Esophagus muscularis mucosa (tissue), 3 donors: ENCODE measurements around the gene SEMA5A.

Experiments used
- POLR2A ChIP-seq: fragments of 450-650 bp; IDR thresholded peaks from one replicate; pipeline ENCODE4 v1.6.1; 2017; ENCODE audit warnings: antibody characterized with exemption, moderate library complexity, mild to moderate bottlenecking, low read depth
- TF ChIP-seq, protein P1 (sequence below), 3 experiments: fragments of 200-600 bp in 2 of 3; fragments of 450-650 bp in 1 of 3; sonication (generic) in 2 of 3; IDR thresholded peaks; one replicate each; pipeline ENCODE4 v1.5.1; 2017 to 2019; ENCODE audit warnings: antibody characterized with exemption in 3 of 3, mild to moderate bottlenecking in 2 of 3, moderate library complexity in 1 of 3

DNA sequence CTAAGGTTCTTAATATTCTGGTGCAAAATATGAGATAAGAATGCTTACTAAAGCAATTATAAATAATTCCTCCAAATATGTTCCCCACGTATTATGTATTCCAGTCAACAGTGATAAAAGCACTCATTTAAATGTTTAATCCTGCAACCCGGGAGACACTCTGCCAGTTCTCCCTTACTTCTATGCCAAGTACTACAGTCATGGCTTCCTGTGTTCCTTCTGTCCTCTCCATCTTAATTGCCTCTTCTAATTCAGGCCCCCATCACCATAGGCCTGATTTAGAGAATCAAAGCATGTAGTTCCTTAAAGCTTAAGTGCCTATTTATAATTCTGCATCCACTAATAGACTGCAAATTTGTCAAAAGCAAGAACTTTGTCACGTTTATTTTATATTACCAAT lies 474.8 kb downstream of the SEMA5A start:
- TF ChIP-seq, protein P1, sequence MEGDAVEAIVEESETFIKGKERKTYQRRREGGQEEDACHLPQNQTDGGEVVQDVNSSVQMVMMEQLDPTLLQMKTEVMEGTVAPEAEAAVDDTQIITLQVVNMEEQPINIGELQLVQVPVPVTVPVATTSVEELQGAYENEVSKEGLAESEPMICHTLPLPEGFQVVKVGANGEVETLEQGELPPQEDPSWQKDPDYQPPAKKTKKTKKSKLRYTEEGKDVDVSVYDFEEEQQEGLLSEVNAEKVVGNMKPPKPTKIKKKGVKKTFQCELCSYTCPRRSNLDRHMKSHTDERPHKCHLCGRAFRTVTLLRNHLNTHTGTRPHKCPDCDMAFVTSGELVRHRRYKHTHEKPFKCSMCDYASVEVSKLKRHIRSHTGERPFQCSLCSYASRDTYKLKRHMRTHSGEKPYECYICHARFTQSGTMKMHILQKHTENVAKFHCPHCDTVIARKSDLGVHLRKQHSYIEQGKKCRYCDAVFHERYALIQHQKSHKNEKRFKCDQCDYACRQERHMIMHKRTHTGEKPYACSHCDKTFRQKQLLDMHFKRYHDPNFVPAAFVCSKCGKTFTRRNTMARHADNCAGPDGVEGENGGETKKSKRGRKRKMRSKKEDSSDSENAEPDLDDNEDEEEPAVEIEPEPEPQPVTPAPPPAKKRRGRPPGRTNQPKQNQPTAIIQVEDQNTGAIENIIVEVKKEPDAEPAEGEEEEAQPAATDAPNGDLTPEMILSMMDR (IDR thresholded peaks at IDR 0.05) = no peak
- TF ChIP-seq POLR2A = no peak
